GM23338 (cell line): ENCODE results near the gene STKLD1. TPM values are rescaled to one million over a fixed set of nuclear protein-coding genes. Genes with fewer than 3 reads are reported as not detected.

Experiments used
- ATAC-seq: fragments of 200-7000 bp; cut with Tn5 transposase; 3 replicates; pipeline ENCODE4 v1.9.1; 2020
- DNase-seq: peaks from one replicate; pipeline ENCODE4 v3.0.0-alpha.2; 2015; ENCODE audit warnings: low spot score
- H2AFZ ChIP-seq: fragments of 200-600 bp; sonication (generic); 2 replicates; pipeline ENCODE4 v1.8.0; 2016; ENCODE audit warnings: antibody characterized with exemption, mild to moderate bottlenecking, moderate library complexity
- H3F3A ChIP-seq: fragments of 200-600 bp; sonication (generic); replicated peaks from 2 replicates; pipeline ENCODE4 v1.8.0; 2017; ENCODE audit warnings: antibody characterized with exemption, mixed run types, low read depth
- H3K27ac ChIP-seq: fragments of 200-600 bp; sonication (generic); 2 replicates; pipeline ENCODE4 v1.6.1; 2016; ENCODE audit warnings: low read depth
- H3K27me3 ChIP-seq: fragments of 200-600 bp; sonication (generic); 2 replicates; pipeline ENCODE4 v1.8.0; 2016; ENCODE audit warnings: mild to moderate bottlenecking, mixed run types, moderate library complexity; ENCODE audit not compliant: insufficient read depth
- H3K36me3 ChIP-seq: fragments of 200-600 bp; sonication (generic); 2 replicates; pipeline ENCODE4 v1.8.0; 2016; ENCODE audit warnings: mild to moderate bottlenecking; ENCODE audit not compliant: insufficient read depth
- H3K4me1 ChIP-seq: fragments of 200-600 bp; sonication (generic); 2 replicates; pipeline ENCODE4 v1.8.0; 2016; ENCODE audit warnings: mild to moderate bottlenecking, moderate library complexity; ENCODE audit not compliant: insufficient read depth
- H3K4me2 ChIP-seq: fragments of 200-600 bp; sonication (generic); 2 replicates; pipeline ENCODE4 v1.7.1; 2017; ENCODE audit warnings: mixed run types
- H3K4me3 ChIP-seq: fragments of 200-600 bp; sonication (generic); 2 replicates; pipeline ENCODE4 v1.6.1; 2016; ENCODE audit warnings: mixed run types
- H3K79me2 ChIP-seq: fragments of 200-600 bp; sonication (generic); replicated peaks from 2 replicates; pipeline ENCODE4 v1.8.0; 2017; ENCODE audit warnings: mild to moderate bottlenecking; ENCODE audit not compliant: insufficient read depth
- H3K9me2 ChIP-seq: fragments of 200-600 bp; sonication (generic); 2 replicates; pipeline ENCODE4 v1.8.0; 2017; ENCODE audit not compliant: insufficient read depth
- H4K20me1 ChIP-seq: fragments of 200-600 bp; sonication (generic); replicated peaks from 2 replicates; pipeline ENCODE4 v1.8.0; 2017; ENCODE audit warnings: mild to moderate bottlenecking; ENCODE audit not compliant: insufficient read depth
- H3K27ac Mint-ChIP-seq: 2 replicates; pipeline ENCODE4 v1.8.0; 2020; ENCODE audit warnings: inconsistent platforms, mild to moderate bottlenecking, moderate library complexity, mixed read lengths
- H3K27me3 Mint-ChIP-seq: 3 replicates; pipeline ENCODE4 v1.8.0; 2022; ENCODE audit warnings: low read depth, mild to moderate bottlenecking, moderate library complexity, mixed read lengths, inconsistent platforms; ENCODE audit not compliant: insufficient read depth, poor library complexity
- H3K36me3 Mint-ChIP-seq: 3 replicates; pipeline ENCODE4 v1.8.0; 2021; ENCODE audit warnings: low read depth, mild to moderate bottlenecking, inconsistent platforms, moderate library complexity, mixed read lengths
- H3K4me1 Mint-ChIP-seq: 3 replicates; pipeline ENCODE4 v1.8.0; 2020; ENCODE audit warnings: mild to moderate bottlenecking, inconsistent platforms, mixed read lengths
- H3K4me3 Mint-ChIP-seq: 3 replicates; pipeline ENCODE4 v1.8.0; 2021; ENCODE audit warnings: moderate library complexity, mild to moderate bottlenecking, inconsistent platforms, mixed read lengths
- H3K9me3 Mint-ChIP-seq: 3 replicates; pipeline ENCODE4 v1.8.0; 2020; ENCODE audit warnings: moderate library complexity, mild to moderate bottlenecking, inconsistent platforms, mixed read lengths
- CREB1 ChIP-seq: fragments of 250-450 bp; sonication (Bioruptor Pico); IDR thresholded peaks from 2 replicates; pipeline ENCODE4 v1.5.0; 2020; ENCODE audit warnings: low read depth, mild to moderate bottlenecking, moderate library complexity
- CTCF ChIP-seq, 2 experiments: fragments of 200-600 bp in 1 of 2; sonication (generic) in 1 of 2; conservative IDR thresholded peaks; 2 replicates each; pipeline versions ENCODE4 v1.5.1 to v1.6.1; 2016 to 2017; ENCODE audit warnings: antibody characterized with exemption in 2 of 2, low read depth in 2 of 2, mild to moderate bottlenecking in 2 of 2, moderate library complexity in 1 of 2
- EZH2 ChIP-seq: fragments of 200-600 bp; sonication (generic); IDR thresholded peaks from one replicate; pipeline ENCODE4 v1.8.0; 2017; ENCODE audit warnings: antibody characterized with exemption, mild to moderate bottlenecking, low read depth; ENCODE audit not compliant: unreplicated experiment
- EZH2phosphoT487 ChIP-seq: fragments of 200-600 bp; sonication (generic); IDR thresholded peaks from one replicate; pipeline ENCODE4 v1.8.1; 2018; ENCODE audit warnings: antibody characterized with exemption; ENCODE audit not compliant: unreplicated experiment
- JUNB ChIP-seq: IDR thresholded peaks from one replicate; pipeline ENCODE4 v1.6.1; 2016; ENCODE audit warnings: antibody characterized with exemption; ENCODE audit not compliant: unreplicated experiment
- NANOG ChIP-seq: IDR thresholded peaks from 2 replicates; pipeline ENCODE4 v1.6.1; 2016; ENCODE audit warnings: antibody characterized with exemption, borderline replicate concordance
- POLR2AphosphoS5 ChIP-seq: IDR thresholded peaks from 2 replicates; pipeline ENCODE4 v1.6.1; 2016; ENCODE audit warnings: antibody characterized with exemption, low read depth
- REST ChIP-seq: IDR thresholded peaks from one replicate; pipeline ENCODE4 v1.6.1; 2018; ENCODE audit warnings: antibody characterized with exemption; ENCODE audit not compliant: unreplicated experiment
- STAT1 ChIP-seq: IDR thresholded peaks from one replicate; pipeline ENCODE4 v1.6.1; 2016; ENCODE audit warnings: antibody characterized with exemption; ENCODE audit not compliant: unreplicated experiment
- ZNF114 ChIP-seq: fragments of 250-450 bp; sonication (Bioruptor Pico); IDR thresholded peaks from 2 replicates; pipeline ENCODE4 v1.5.0; 2020; ENCODE audit warnings: mild to moderate bottlenecking, moderate library complexity
- ZNF331 ChIP-seq: fragments of 250-450 bp; sonication (Bioruptor Pico); IDR thresholded peaks from 2 replicates; pipeline ENCODE4 v1.5.0; 2020; ENCODE audit warnings: low read depth, mild to moderate bottlenecking, moderate library complexity
- polyA plus RNA-seq: library from polyadenylated mRNA; unstranded; fragments of >200 nt; fragmentation: Nextera tagmentation; extraction: Ambion mirVana; gene quantifications from 2 replicates; pipeline ENCODE4 v1.2.1, GENCODE V29; 2016
- total RNA-seq: library from RNA; depleted of rRNA; stranded (reverse); fragments of >200 nt; shearing (Covaris generic); gene quantifications from 2 replicates; pipeline ENCODE4 v1.2.3, GENCODE V29; 2014
- TF ChIP-seq, protein P1 (sequence below): IDR thresholded peaks from 2 replicates; pipeline ENCODE4 v1.6.1; 2016; ENCODE audit warnings: antibody characterized with exemption
- TF ChIP-seq, protein P2 (sequence below): fragments of 250-450 bp; sonication (Bioruptor Pico); IDR thresholded peaks from 2 replicates; pipeline ENCODE4 v1.5.0; 2020; ENCODE audit warnings: mild to moderate bottlenecking, moderate library complexity

Gene STKLD1
- total and polyA plus RNA-seq, 2 experiments from 2014 or later = 0.57 TPM; not detected in 1

DNA sequence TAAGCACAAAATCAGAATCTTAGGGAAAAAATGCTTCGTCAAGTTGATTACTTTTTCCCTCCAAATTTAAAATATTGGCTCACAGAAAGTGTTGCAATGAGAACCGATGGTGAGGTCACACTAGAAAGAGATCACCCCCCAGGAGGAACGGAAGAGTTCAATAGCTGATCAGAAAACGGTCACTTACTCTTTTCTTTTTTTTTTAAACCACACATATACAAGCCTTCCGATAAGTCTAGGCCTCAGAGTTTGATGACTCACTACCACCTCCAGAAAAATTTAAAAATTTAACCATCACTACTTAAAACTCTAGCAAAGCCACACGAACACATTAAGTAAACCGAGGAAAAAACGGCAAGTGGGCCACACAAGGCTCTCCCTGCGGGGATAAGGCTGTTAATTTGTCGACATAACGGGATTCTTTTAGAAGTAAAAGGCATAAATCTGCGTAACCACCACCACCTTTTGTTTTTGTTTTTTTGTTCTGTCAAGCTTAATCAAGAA, 1.5 kb upstream of the STKLD1 start:
- no peak overlapping the region for H2AFZ ChIP-seq
- ATAC-seq = no peak
- no peaks in the 10 kb centered on the region for H3K9me2 ChIP-seq

More for the DNA sequence above, 1.5 kb upstream of the STKLD1 start:
- H3K36me3 ChIP-seq = peaks cover 7% of the 10 kb centered on the region; the same call in 1 of the 2 replicates
- H3K27me3 ChIP-seq = peaks cover 13% of the 10 kb centered on the region
- peak overlapping the region; percentile 90 for H3K4me2 ChIP-seq
- H3K27ac ChIP-seq = no peak overlapping the region
- H3K4me3 ChIP-seq = peak overlapping the region; percentile 98
- peaks cover 46% of the 10 kb centered on the region for H4K20me1 ChIP-seq
- peaks cover 10% of the 10 kb centered on the region; the same call in 1 of the 2 replicates for H3K4me1 ChIP-seq
- TF ChIP-seq CTCF (conservative IDR thresholded peaks at IDR 0.05; ENCODE audit: low read depth in 2 of 2) (no peak), EZH2 (no peak), REST (no peak), ZNF331 (CRISPR knock-in tag) (no peak), CREB1 (no peak), NANOG (no peak), STAT1 (no peak), POLR2AphosphoS5 (no peak), EZH2phosphoT487 (no peak), JUNB (no peak), ZNF114 (CRISPR knock-in tag) (no peak)
- TF ChIP-seq, protein P1, sequence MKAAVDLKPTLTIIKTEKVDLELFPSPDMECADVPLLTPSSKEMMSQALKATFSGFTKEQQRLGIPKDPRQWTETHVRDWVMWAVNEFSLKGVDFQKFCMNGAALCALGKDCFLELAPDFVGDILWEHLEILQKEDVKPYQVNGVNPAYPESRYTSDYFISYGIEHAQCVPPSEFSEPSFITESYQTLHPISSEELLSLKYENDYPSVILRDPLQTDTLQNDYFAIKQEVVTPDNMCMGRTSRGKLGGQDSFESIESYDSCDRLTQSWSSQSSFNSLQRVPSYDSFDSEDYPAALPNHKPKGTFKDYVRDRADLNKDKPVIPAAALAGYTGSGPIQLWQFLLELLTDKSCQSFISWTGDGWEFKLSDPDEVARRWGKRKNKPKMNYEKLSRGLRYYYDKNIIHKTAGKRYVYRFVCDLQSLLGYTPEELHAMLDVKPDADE = no peak
- TF ChIP-seq, protein P2, sequence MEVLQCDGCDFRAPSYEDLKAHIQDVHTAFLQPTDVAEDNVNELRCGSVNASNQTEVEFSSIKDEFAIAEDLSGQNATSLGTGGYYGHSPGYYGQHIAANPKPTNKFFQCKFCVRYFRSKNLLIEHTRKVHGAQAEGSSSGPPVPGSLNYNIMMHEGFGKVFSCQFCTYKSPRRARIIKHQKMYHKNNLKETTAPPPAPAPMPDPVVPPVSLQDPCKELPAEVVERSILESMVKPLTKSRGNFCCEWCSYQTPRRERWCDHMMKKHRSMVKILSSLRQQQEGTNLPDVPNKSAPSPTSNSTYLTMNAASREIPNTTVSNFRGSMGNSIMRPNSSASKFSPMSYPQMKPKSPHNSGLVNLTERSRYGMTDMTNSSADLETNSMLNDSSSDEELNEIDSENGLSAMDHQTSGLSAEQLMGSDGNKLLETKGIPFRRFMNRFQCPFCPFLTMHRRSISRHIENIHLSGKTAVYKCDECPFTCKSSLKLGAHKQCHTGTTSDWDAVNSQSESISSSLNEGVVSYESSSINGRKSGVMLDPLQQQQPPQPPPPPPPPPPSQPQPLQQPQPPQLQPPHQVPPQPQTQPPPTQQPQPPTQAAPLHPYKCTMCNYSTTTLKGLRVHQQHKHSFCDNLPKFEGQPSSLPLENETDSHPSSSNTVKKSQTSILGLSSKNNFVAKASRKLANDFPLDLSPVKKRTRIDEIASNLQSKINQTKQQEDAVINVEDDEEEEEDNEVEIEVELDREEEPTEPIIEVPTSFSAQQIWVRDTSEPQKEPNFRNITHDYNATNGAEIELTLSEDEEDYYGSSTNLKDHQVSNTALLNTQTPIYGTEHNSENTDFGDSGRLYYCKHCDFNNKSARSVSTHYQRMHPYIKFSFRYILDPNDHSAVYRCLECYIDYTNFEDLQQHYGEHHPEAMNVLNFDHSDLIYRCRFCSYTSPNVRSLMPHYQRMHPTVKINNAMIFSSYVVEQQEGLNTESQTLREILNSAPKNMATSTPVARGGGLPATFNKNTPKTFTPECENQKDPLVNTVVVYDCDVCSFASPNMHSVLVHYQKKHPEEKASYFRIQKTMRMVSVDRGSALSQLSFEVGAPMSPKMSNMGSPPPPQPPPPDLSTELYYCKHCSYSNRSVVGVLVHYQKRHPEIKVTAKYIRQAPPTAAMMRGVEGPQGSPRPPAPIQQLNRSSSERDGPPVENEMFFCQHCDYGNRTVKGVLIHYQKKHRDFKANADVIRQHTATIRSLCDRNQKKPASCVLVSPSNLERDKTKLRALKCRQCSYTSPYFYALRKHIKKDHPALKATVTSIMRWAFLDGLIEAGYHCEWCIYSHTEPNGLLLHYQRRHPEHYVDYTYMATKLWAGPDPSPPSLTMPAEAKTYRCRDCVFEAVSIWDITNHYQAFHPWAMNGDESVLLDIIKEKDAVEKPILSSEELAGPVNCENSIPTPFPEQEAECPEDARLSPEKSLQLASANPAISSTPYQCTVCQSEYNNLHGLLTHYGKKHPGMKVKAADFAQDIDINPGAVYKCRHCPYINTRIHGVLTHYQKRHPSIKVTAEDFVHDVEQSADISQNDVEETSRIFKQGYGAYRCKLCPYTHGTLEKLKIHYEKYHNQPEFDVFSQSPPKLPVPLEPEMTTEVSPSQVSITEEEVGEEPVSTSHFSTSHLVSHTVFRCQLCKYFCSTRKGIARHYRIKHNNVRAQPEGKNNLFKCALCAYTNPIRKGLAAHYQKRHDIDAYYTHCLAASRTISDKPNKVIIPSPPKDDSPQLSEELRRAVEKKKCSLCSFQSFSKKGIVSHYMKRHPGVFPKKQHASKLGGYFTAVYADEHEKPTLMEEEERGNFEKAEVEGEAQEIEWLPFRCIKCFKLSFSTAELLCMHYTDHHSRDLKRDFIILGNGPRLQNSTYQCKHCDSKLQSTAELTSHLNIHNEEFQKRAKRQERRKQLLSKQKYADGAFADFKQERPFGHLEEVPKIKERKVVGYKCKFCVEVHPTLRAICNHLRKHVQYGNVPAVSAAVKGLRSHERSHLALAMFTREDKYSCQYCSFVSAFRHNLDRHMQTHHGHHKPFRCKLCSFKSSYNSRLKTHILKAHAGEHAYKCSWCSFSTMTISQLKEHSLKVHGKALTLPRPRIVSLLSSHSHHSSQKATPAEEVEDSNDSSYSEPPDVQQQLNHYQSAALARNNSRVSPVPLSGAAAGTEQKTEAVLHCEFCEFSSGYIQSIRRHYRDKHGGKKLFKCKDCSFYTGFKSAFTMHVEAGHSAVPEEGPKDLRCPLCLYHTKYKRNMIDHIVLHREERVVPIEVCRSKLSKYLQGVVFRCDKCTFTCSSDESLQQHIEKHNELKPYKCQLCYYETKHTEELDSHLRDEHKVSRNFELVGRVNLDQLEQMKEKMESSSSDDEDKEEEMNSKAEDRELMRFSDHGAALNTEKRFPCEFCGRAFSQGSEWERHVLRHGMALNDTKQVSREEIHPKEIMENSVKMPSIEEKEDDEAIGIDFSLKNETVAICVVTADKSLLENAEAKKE = no peak
- H3K36me3 Mint-ChIP-seq = peaks cover 34% of the 10 kb centered on the region
- peaks cover 29% of the 10 kb centered on the region for H3K27me3 Mint-ChIP-seq
- peak overlapping the region; percentile 12; the same call in 1 of the 2 replicates for H3K27ac Mint-ChIP-seq
- peak overlapping the region; percentile 98 for H3K4me3 Mint-ChIP-seq
- peaks cover 14% of the 10 kb centered on the region; the same call in 2 of the 3 replicates for H3K9me3 Mint-ChIP-seq
- H3F3A ChIP-seq = no peaks in the 10 kb centered on the region
- peaks cover 18% of the 10 kb centered on the region for H3K4me1 Mint-ChIP-seq
- DNase-seq = no peak
- peaks cover 59% of the 10 kb centered on the region for H3K79me2 ChIP-seq
